H1 (cell line): Measurements from ENCODE around the gene PDE4D. TPM values are rescaled to one million over a fixed set of nuclear protein-coding genes. Genes with fewer than 3 reads are reported as not detected.

ENCODE experiments used
- BACH1 ChIP-seq: IDR thresholded peaks from 2 replicates; pipeline ENCODE4 v1.6.1; 2012; ENCODE audit warnings: low read length, improper control_type of control experiment
- EP300 ChIP-seq, 2 experiments: IDR thresholded peaks; 1 replicate in 1 of 2; 2 replicates in 1 of 2; pipeline ENCODE4 v1.6.1; 2011 to 2012; ENCODE audit warnings: low read depth in 2 of 2, low read length in 2 of 2, mild to moderate bottlenecking in 2 of 2, borderline replicate concordance in 1 of 2, inconsistent platforms in 1 of 2, moderate library complexity in 1 of 2
- GABPA ChIP-seq: IDR thresholded peaks from 2 replicates; pipeline ENCODE4 v1.6.1; 2011; ENCODE audit warnings: mild to moderate bottlenecking, low read length, moderate library complexity, borderline replicate concordance; ENCODE audit not compliant: insufficient read depth
- HDAC2 ChIP-seq, 2 experiments: fragments of 300-600 bp in 1 of 2; sonication (generic) in 1 of 2; IDR thresholded peaks; 2 replicates each; pipeline ENCODE4 v1.6.1; 2011 to 2012; ENCODE audit warnings: low read depth in 2 of 2, low read length in 2 of 2, mild to moderate bottlenecking in 2 of 2, moderate library complexity in 2 of 2, borderline replicate concordance in 1 of 2, inconsistent platforms in 1 of 2
- MAFK ChIP-seq: IDR thresholded peaks from 2 replicates; pipeline ENCODE4 v1.6.1; 2012; ENCODE audit warnings: low read depth, mild to moderate bottlenecking, improper control_type of control experiment, low read length
- PHF8 ChIP-seq: fragments of 200-600 bp; sonication (generic); conservative IDR thresholded peaks from 2 replicates; pipeline ENCODE4 v1.7.1; 2012; ENCODE audit warnings: low read depth, mild to moderate bottlenecking, inconsistent platforms, low read length, moderate library complexity
- SIRT6 ChIP-seq: IDR thresholded peaks from one replicate; pipeline ENCODE4 v1.7.1; 2012; ENCODE audit warnings: low read length, inconsistent platforms
- TAF1 ChIP-seq: IDR thresholded peaks from 2 replicates; pipeline ENCODE4 v1.6.1; 2011; ENCODE audit warnings: mild to moderate bottlenecking, low read depth, low read length
- polyA plus RNA-seq, 7 experiments: library from polyadenylated mRNA; depleted of rRNA in 3 of 7; stranded (reverse) in 5 of 7; unstranded in 2 of 7; fragments of >200 nt in 5 of 7; fragments of 200-250 nt in 2 of 7; gene quantifications; 1 replicate in 5 of 7; 2 replicates in 1 of 7; 4 replicates in 1 of 7; pipeline versions ENCODE4 v1.2.1 to v1.2.3, GENCODE V29; 2011 to 2013; ENCODE audit warnings: missing spikeins in 2 of 7, mixed read lengths in 2 of 7
- total RNA-seq: library from RNA; stranded (reverse); fragmentation: NEBNext Ultra II Directional; extraction: Animal tissue kit (Norgen Biotek cat#: 25700); gene quantifications from 2 replicates; pipeline ENCODE4 v1.2.1, GENCODE V29; 2021

Gene PDE4D
- total and polyA plus RNA-seq, 2 of the 8 experiments (the other 6 are each of a cell fraction or from before 2014, with no cell fraction given) = 2.3 to 3.7 TPM

DNA sequence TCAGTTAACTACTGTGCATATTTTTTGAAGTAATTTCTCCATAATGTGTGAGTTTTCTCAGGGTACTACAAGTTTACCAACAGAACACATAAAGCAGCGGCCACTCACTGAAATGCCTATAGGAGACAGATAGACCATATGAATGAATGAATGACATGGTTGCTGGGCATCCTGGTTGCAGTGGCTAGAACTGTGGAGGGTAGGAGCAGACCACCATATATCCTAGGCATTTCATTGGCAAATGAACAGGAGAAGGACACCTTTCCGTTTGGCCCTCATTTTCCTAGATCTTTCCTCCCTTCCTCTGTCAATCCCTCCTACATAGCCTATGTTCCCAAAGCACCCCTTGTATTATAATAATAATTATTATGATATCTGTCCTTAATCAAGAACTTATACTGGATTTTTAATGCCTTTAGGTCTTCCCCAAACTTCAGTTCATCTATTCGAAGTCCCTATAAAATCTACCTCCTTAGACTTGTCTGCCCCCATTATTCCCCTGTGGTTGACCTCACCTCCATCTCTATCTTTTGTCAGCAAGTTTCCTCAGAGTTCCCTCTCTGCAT is 838.5 kb downstream of the PDE4D start (continued):
- TF ChIP-seq EP300 (IDR thresholded peaks at IDR 0.05; ENCODE audit: borderline replicate concordance in 1 of 2, low read depth in 2 of 2, low read length in 2 of 2) (no peak), BACH1 (no peak), TAF1 (no peak), HDAC2 (IDR thresholded peaks at IDR 0.05; ENCODE audit: borderline replicate concordance in 1 of 2, low read depth in 2 of 2, low read length in 2 of 2) (no peak), PHF8 (no peak), GABPA (no peak), SIRT6 (no peak), MAFK (no peak)
